Gastrocnemius medialis (tissue), 4 donors: ENCODE results near the gene TBX18.

ENCODE experiments used
- POLR2A ChIP-seq, 2 donors: fragments of 450-650 bp; IDR thresholded peaks; one replicate each; pipeline ENCODE4 v1.6.1; 2017; ENCODE audit warnings: antibody characterized with exemption in 2 of 2, mild to moderate bottlenecking in 2 of 2, moderate library complexity in 2 of 2
- TF ChIP-seq, protein P1 (sequence below), 5 experiments: fragments of 450-650 bp in 3 of 5; fragments of 200-600 bp in 2 of 5; sonication (generic) in 2 of 5; IDR thresholded peaks in 4 of 5; conservative IDR thresholded peaks in 1 of 5; 1 replicate in 4 of 5; 2 replicates in 1 of 5; pipeline ENCODE4 v1.5.1; 2016 to 2019; ENCODE audit warnings: antibody characterized with exemption in 5 of 5, mild to moderate bottlenecking in 3 of 5, moderate library complexity in 3 of 5

DNA sequence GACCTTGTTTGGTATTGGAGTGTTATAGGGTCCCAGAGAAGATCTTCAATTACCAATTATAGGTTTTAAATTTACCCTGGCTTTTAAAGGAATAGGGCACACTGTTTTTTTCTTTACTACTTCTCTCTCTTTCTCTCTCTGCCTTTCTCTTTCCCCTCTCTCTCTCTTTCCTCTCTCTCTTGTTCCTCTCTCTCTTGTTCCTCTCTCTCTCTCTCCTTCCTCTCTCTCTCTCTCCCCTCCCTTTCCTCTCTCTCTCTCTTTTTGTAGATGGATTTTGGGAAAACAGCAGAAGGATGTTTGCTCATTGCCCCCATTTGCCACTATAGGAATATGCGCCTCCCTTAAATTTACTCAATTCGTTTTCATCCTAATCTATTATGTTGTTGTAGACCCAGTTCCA, 45.2 kb downstream of the TBX18 start:
- TF ChIP-seq, protein P1, sequence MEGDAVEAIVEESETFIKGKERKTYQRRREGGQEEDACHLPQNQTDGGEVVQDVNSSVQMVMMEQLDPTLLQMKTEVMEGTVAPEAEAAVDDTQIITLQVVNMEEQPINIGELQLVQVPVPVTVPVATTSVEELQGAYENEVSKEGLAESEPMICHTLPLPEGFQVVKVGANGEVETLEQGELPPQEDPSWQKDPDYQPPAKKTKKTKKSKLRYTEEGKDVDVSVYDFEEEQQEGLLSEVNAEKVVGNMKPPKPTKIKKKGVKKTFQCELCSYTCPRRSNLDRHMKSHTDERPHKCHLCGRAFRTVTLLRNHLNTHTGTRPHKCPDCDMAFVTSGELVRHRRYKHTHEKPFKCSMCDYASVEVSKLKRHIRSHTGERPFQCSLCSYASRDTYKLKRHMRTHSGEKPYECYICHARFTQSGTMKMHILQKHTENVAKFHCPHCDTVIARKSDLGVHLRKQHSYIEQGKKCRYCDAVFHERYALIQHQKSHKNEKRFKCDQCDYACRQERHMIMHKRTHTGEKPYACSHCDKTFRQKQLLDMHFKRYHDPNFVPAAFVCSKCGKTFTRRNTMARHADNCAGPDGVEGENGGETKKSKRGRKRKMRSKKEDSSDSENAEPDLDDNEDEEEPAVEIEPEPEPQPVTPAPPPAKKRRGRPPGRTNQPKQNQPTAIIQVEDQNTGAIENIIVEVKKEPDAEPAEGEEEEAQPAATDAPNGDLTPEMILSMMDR (IDR thresholded peaks at IDR 0.05 in 4 of 5, conservative IDR thresholded peaks at IDR 0.05 in 1 of 5), result no peak
- TF ChIP-seq POLR2A (IDR thresholded peaks at IDR 0.05), result no peak
